ENCODE measurements around the gene PPARA.

DNA sequence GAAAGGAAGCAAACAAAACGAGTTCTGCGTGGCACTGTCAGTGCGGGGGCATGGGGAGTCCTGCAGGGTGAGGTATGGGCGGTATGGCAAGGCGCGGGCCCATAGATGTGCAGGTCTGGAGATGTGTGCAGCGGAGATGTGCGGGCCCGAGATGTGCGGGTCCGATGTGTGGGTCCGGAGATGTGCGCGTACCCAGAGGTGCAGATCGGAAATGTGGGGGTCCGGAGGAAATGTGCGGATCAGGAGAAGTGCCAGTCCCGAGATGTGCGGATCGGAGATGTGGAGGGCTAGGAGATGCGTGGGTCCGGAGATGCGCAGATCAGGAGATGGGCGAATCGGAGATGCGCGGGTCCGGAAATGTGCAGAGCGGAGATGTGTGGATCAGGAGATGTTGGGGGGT lies 63.8 kb downstream of the PPARA start:
- TF ChIP-seq, protein P1, sequence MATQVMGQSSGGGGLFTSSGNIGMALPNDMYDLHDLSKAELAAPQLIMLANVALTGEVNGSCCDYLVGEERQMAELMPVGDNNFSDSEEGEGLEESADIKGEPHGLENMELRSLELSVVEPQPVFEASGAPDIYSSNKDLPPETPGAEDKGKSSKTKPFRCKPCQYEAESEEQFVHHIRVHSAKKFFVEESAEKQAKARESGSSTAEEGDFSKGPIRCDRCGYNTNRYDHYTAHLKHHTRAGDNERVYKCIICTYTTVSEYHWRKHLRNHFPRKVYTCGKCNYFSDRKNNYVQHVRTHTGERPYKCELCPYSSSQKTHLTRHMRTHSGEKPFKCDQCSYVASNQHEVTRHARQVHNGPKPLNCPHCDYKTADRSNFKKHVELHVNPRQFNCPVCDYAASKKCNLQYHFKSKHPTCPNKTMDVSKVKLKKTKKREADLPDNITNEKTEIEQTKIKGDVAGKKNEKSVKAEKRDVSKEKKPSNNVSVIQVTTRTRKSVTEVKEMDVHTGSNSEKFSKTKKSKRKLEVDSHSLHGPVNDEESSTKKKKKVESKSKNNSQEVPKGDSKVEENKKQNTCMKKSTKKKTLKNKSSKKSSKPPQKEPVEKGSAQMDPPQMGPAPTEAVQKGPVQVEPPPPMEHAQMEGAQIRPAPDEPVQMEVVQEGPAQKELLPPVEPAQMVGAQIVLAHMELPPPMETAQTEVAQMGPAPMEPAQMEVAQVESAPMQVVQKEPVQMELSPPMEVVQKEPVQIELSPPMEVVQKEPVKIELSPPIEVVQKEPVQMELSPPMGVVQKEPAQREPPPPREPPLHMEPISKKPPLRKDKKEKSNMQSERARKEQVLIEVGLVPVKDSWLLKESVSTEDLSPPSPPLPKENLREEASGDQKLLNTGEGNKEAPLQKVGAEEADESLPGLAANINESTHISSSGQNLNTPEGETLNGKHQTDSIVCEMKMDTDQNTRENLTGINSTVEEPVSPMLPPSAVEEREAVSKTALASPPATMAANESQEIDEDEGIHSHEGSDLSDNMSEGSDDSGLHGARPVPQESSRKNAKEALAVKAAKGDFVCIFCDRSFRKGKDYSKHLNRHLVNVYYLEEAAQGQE (IDR thresholded peaks at IDR 0.05; ENCODE audit: borderline replicate concordance), result no peak
- TF ChIP-seq POLR2AphosphoS5 (IDR thresholded peaks at IDR 0.05), result no peak
